Karpas-422 (cell line): ENCODE measurements around the gene EBF4. TPM values are rescaled to one million over a fixed set of nuclear protein-coding genes. Genes with fewer than 3 reads are reported as not detected.

ENCODE experiments used
- DNase-seq: peaks from one replicate; pipeline ENCODE4 v3.0.0-alpha.2; 2015
- H2AFZ ChIP-seq: fragments of 200-600 bp; sonication (generic); 2 replicates; pipeline ENCODE4 v1.6.1; 2014; ENCODE audit warnings: antibody characterized with exemption, low read length, mixed read lengths
- H3K27ac ChIP-seq: fragments of 200-600 bp; sonication (generic); 2 replicates; pipeline ENCODE4 v1.5.1; 2014; ENCODE audit warnings: mild to moderate bottlenecking, low read length, moderate library complexity
- H3K27me3 ChIP-seq: fragments of 200-600 bp; sonication (generic); 2 replicates; pipeline ENCODE4 v1.6.1; 2014; ENCODE audit warnings: low read length, mixed read lengths
- H3K36me3 ChIP-seq: fragments of 200-600 bp; sonication (generic); 2 replicates; pipeline ENCODE4 v1.6.1; 2014; ENCODE audit warnings: low read length, mixed read lengths; ENCODE audit not compliant: insufficient read depth
- H3K4me1 ChIP-seq: fragments of 200-600 bp; sonication (generic); 2 replicates; pipeline ENCODE4 v1.6.1; 2014; ENCODE audit warnings: mild to moderate bottlenecking, low read length, mixed read lengths
- H3K4me2 ChIP-seq: fragments of 200-600 bp; sonication (generic); 2 replicates; pipeline ENCODE4 v1.6.1; 2014; ENCODE audit warnings: low read length, low read depth, mild to moderate bottlenecking; ENCODE audit not compliant: poor library complexity, severe bottlenecking
- H3K4me3 ChIP-seq: fragments of 200-600 bp; sonication (generic); 2 replicates; pipeline ENCODE4 v1.5.1; 2014; ENCODE audit warnings: mild to moderate bottlenecking, antibody characterized with exemption, low read length, mixed read lengths
- H3K79me2 ChIP-seq: fragments of 200-600 bp; sonication (generic); 2 replicates; pipeline ENCODE4 v1.6.1; 2014; ENCODE audit warnings: mild to moderate bottlenecking, low read length, mixed read lengths
- H3K9ac ChIP-seq: fragments of 200-600 bp; sonication (generic); 2 replicates; pipeline ENCODE4 v1.6.0; 2014; ENCODE audit warnings: low read length
- H3K9me2 ChIP-seq: fragments of 200-600 bp; sonication (generic), shearing (Covaris generic); replicated peaks from 2 replicates; pipeline ENCODE4 v1.6.0; 2014; ENCODE audit warnings: mild to moderate bottlenecking, low read length, moderate library complexity; ENCODE audit not compliant: insufficient read depth
- H3K9me3 ChIP-seq: fragments of 300-700, 200-600 bp; sonication (generic); 2 replicates; pipeline ENCODE4 v1.6.1; 2014; ENCODE audit warnings: low read length, mixed read lengths
- H4K20me1 ChIP-seq: fragments of 200-600 bp; sonication (generic); 2 replicates; pipeline ENCODE4 v1.6.1; 2014; ENCODE audit warnings: mild to moderate bottlenecking, antibody characterized with exemption, low read length, low read depth; ENCODE audit not compliant: insufficient read depth
- total RNA-seq: library from RNA; depleted of rRNA; stranded (reverse); fragments of >200 nt; shearing (Covaris generic); gene quantifications from 2 replicates; pipeline ENCODE4 v1.2.3, GENCODE V29; 2014; ENCODE audit warnings: low replicate concordance

EBF4 gene
- total RNA-seq, 1 experiment from 2014 or later = 6.5 TPM

- Histone ChIP-seq H3K36me3 (no peaks in the 10 kb centered on the region), H3K4me1 (no peaks in the 10 kb centered on the region), H2AFZ (peak overlapping the region; percentile 63; the same call in 1 of the 2 replicates), H3K4me2 (no peak overlapping the region), H4K20me1 (no peaks in the 10 kb centered on the region), H3K9me2 (no peaks in the 10 kb centered on the region), H3K9ac (no peak overlapping the region), H3K27me3 (no peaks in the 10 kb centered on the region), H3K9me3 (no peaks in the 10 kb centered on the region), H3K27ac (no peak overlapping the region), H3K79me2 (no peaks in the 10 kb centered on the region), H3K4me3 (no peak overlapping the region)
- peak; percentile 53 for DNase-seq
Observed at GRCh38 chr20:2797136-2797983, 104.8 kb downstream of the EBF4 start.

- H3K4me3 ChIP-seq = no peak overlapping the region
- no peak overlapping the region for H3K9ac ChIP-seq
- H3K27ac ChIP-seq = no peak overlapping the region
- H3K36me3 ChIP-seq = no peaks in the 10 kb centered on the region
- no peaks in the 10 kb centered on the region for H3K4me1 ChIP-seq
- H3K27me3 ChIP-seq = no peaks in the 10 kb centered on the region
- H3K9me3 ChIP-seq = no peaks in the 10 kb centered on the region
- no peaks in the 10 kb centered on the region for H4K20me1 ChIP-seq
- no peak for DNase-seq
- no peaks in the 10 kb centered on the region for H3K9me2 ChIP-seq
- H2AFZ ChIP-seq = no peak overlapping the region
- H3K79me2 ChIP-seq = no peaks in the 10 kb centered on the region
- H3K4me2 ChIP-seq = no peak overlapping the region
Observed at GRCh38 chr20:2798095-2798805, 105.7 kb downstream of the EBF4 start.

GRCh38 chr20:2798814-2799213, 106.2 kb downstream of the EBF4 start:
- no peak for DNase-seq
- Histone ChIP-seq H3K9me3 (no peaks in the 10 kb centered on the region), H2AFZ (no peak overlapping the region; the same call in 1 of the 2 replicates), H3K36me3 (no peaks in the 10 kb centered on the region), H3K9me2 (no peaks in the 10 kb centered on the region), H3K4me2 (no peak overlapping the region), H3K27ac (no peak overlapping the region), H3K4me3 (no peak overlapping the region), H3K9ac (no peak overlapping the region), H3K27me3 (no peaks in the 10 kb centered on the region), H4K20me1 (no peaks in the 10 kb centered on the region), H3K79me2 (no peaks in the 10 kb centered on the region), H3K4me1 (no peaks in the 10 kb centered on the region)

GRCh38 chr20:2799271-2799670, 106.7 kb downstream of the EBF4 start:
- no peak overlapping the region; the same call in 1 of the 2 replicates for H2AFZ ChIP-seq
- no peak overlapping the region for H3K9ac ChIP-seq
- H3K4me2 ChIP-seq = no peak overlapping the region
- no peaks in the 10 kb centered on the region for H3K9me3 ChIP-seq
- no peaks in the 10 kb centered on the region for H3K27me3 ChIP-seq
- H4K20me1 ChIP-seq = no peaks in the 10 kb centered on the region
- no peak overlapping the region for H3K27ac ChIP-seq
- DNase-seq = no peak
- H3K4me3 ChIP-seq = no peak overlapping the region
- H3K9me2 ChIP-seq = no peaks in the 10 kb centered on the region
- H3K4me1 ChIP-seq = no peaks in the 10 kb centered on the region
- no peaks in the 10 kb centered on the region for H3K79me2 ChIP-seq
- H3K36me3 ChIP-seq = no peaks in the 10 kb centered on the region

DNA sequence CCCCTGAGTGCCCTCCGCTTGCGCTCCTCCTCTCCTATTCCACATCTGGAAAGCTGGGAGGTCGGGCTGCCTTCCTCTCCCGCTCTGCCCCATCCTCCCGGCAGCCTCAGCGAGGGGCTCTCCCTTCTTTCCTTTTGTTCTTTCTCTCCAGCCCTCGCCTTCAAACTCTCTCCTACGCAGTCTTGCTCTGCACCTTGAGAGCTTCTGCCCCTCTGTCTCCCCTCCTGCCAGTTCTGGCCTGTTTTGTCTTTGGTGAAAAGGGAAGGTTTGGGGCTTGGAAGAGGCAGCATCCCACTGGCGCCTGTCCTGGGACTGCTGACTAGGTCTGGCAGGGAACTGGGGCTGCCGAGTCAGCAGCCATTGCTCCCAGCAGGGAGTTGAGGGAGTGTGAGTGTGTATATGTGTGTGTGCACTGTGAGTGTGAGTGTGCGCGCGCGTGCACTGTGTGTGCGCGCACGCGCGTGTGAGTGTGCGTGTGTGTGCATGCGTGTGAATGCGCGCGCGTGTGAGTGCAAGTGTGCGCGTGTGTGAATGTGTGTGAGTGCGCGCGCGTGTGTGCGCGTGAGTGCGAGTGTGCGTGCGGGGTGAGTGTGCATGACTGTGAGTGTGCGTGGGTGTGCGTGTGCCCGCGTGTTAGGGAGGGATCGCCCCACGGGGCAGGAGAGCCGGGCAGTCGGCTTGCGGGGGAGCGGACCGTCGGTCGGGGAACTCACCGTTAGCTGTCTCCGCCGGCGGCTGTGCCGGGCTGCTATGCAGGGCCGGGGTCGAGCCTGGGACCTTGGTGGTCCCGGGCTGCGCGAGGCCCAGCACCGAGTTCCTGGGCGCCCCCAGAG, 107.3 kb downstream of the EBF4 start:
- no peak overlapping the region for H3K9ac ChIP-seq

DNA sequence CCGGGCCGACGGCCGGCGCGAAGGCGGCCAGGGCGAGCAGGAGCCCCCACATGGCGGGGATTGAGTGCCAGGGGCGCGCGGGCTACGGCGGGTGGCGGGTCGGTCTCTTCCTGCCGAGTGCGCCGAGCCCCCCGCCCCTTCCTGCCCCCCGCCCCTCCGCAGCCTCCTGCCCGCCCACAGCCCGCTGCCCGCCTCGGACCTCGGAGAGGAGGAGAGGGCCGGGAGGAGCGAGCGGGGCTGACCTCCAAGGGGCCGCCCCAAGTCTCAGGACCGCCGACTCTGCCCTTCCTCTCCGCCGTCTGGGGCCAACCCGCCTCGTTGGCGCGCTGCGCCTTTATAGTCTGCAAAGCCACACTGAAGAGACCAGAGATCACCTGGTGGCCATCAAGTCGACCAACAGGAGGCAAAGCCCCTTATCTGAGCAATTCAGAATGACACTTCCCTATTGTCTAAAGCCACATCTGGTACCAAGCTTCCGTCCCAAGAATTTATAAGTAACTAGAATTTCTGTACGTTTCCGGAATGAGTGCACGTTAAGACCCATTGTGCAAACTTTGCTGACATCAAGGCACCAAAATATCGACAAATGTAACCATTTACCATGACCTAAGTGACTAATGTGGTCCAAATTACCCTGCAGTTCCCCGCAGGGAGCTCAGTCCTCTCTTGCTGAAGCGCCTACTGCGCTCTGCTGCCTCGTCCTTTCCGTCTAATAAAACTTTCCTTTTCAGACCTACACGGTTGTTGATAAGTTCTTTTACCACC, 108.1 kb downstream of the EBF4 start, which contains the start of gene CPXM1:
Gene CPXM1 (minus strand): TSS at position 107 of the 765 bp plus-strand sequence. CDS start 55 bp downstream, at position 52.
- no peak for DNase-seq
- Histone ChIP-seq H2AFZ (no peak within 1 kb of the TSS), H3K79me2 (no peaks in the 10 kb centered on the region), H4K20me1 (no peaks in the 10 kb centered on the region), H3K4me2 (no peak within 1 kb of the TSS), H3K9ac (no peak within 1 kb of the TSS), H3K9me2 (no peaks in the 10 kb centered on the region), H3K27ac (no peak within 1 kb of the TSS), H3K27me3 (no peaks in the 10 kb centered on the region), H3K9me3 (no peaks in the 10 kb centered on the region), H3K4me3 (no peak within 1 kb of the TSS), H3K4me1 (no peaks in the 10 kb centered on the region), H3K36me3 (no peaks in the 10 kb centered on the region)

More for the DNA sequence above, 107.3 kb downstream of the EBF4 start:
- no peak for DNase-seq
- no peaks in the 10 kb centered on the region for H3K4me1 ChIP-seq
- no peaks in the 10 kb centered on the region for H3K36me3 ChIP-seq
- no peak overlapping the region for H2AFZ ChIP-seq
- no peaks in the 10 kb centered on the region for H3K9me2 ChIP-seq
- no peaks in the 10 kb centered on the region for H3K9me3 ChIP-seq
- no peak overlapping the region for H3K4me2 ChIP-seq
- H4K20me1 ChIP-seq = no peaks in the 10 kb centered on the region
- no peaks in the 10 kb centered on the region for H3K79me2 ChIP-seq
- no peak overlapping the region for H3K27ac ChIP-seq
- H3K4me3 ChIP-seq = no peak overlapping the region
- H3K27me3 ChIP-seq = no peaks in the 10 kb centered on the region

GRCh38 chr20:2801286-2801728, 108.7 kb downstream of the EBF4 start:
- Histone ChIP-seq H3K36me3 (no peaks in the 10 kb centered on the region), H3K4me2 (no peak overlapping the region), H4K20me1 (no peaks in the 10 kb centered on the region), H3K4me3 (no peak overlapping the region), H3K9me3 (no peaks in the 10 kb centered on the region), H3K79me2 (no peaks in the 10 kb centered on the region), H2AFZ (no peak overlapping the region), H3K9me2 (no peaks in the 10 kb centered on the region), H3K27ac (no peak overlapping the region), H3K4me1 (no peaks in the 10 kb centered on the region), H3K9ac (no peak overlapping the region), H3K27me3 (no peaks in the 10 kb centered on the region)
- no peak for DNase-seq
